Astrocyte (in vitro differentiated cells and primary cell): ENCODE results near the gene SLC44A5.

Source experiments
- CTCF ChIP-seq: IDR thresholded peaks from 2 replicates; pipeline ENCODE4 v1.5.1; 2011; ENCODE audit warnings: low read depth, mild to moderate bottlenecking, inconsistent platforms, low read length, moderate library complexity; ENCODE audit not compliant: insufficient read depth
- EZH2 ChIP-seq: IDR thresholded peaks from 2 replicates; pipeline ENCODE4 v1.6.1; 2012; ENCODE audit warnings: mild to moderate bottlenecking, low read length, inconsistent platforms; ENCODE audit not compliant: insufficient read depth

DNA sequence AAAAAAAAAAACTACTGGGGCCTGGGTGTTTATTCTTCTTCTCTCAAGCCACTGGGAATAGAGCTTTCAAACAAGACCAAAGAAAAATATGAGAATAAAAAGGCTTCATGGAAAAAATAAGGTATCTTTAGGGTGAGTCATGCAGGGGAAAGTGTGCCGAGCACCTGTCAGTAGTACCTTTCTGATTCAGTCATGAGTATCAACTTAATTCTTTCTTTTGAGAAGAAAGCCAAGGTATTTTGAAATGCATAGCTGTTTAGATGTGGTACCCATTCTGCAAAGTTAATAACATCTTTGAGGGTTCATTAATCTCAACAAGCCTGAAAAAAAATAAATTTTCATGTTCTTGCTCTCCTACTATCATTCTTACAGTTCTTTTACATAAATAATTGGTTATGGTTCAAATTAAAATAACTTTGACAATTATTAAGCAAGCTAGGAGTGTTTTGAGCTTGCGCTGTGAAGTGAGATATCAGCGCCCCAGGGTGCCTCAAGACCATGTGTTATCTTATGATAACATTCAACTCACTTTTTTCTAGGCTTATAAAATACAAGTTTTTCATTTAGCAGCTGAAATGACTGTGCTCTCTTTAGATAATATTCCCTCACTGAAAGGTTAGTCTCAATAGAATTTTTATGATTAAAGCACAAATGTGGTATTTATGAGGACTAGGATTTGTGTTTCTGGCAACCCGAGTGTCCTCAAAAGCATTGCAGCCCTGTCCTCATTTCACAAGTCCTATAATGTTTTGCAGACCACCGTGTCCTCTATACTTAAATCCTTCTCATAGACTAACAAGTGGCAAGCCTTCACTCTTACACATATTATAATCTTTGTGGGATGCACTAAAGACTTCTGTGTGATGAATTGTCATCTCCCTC is 138.6 kb downstream of the SLC44A5 start:
- TF ChIP-seq CTCF: no peak
- no peak for TF ChIP-seq EZH2
